Neuronal stem cell (in vitro differentiated cells): Measurements from ENCODE around the gene ULK4.

Experiments
- DNase-seq: peaks from one replicate; pipeline ENCODE4 v3.0.0-alpha.2; 2013; ENCODE audit warnings: low spot score
- H2AFZ ChIP-seq: one replicate; pipeline ENCODE4 v1.6.1; 2013; ENCODE audit warnings: mild to moderate bottlenecking, low read length, inconsistent platforms
- H2AK5ac ChIP-seq: 2 replicates; pipeline ENCODE4 v1.6.1; 2013; ENCODE audit warnings: low read depth, mild to moderate bottlenecking, inconsistent platforms, low read length, moderate library complexity, mixed read lengths
- H2BK120ac ChIP-seq: 2 replicates; pipeline ENCODE4 v1.6.1; 2013; ENCODE audit warnings: low read depth, mild to moderate bottlenecking, inconsistent platforms, low read length, moderate library complexity, mixed read lengths
- H2BK12ac ChIP-seq: one replicate; pipeline ENCODE4 v1.6.1; 2013; ENCODE audit warnings: low read length, inconsistent platforms
- H2BK15ac ChIP-seq: 2 replicates; pipeline ENCODE4 v1.6.1; 2013; ENCODE audit warnings: mild to moderate bottlenecking, low read length, inconsistent platforms, mixed read lengths
- H2BK5ac ChIP-seq: one replicate; pipeline ENCODE4 v1.6.1; 2013; ENCODE audit warnings: inconsistent platforms, mild to moderate bottlenecking, low read length, moderate library complexity
- H3K14ac ChIP-seq: one replicate; pipeline ENCODE4 v1.6.1; 2013; ENCODE audit warnings: low read length, inconsistent platforms
- H3K18ac ChIP-seq: 2 replicates; pipeline ENCODE4 v1.6.1; 2013; ENCODE audit warnings: low read length, inconsistent platforms
- H3K23ac ChIP-seq: 2 replicates; pipeline ENCODE4 v1.6.1; 2013; ENCODE audit warnings: low read depth, mild to moderate bottlenecking, mixed read lengths, low read length, inconsistent platforms; ENCODE audit not compliant: poor library complexity
- H3K27ac ChIP-seq: replicated peaks from 3 replicates; pipeline ENCODE4 v1.5.1; 2013; ENCODE audit warnings: low read length, inconsistent platforms
- H3K27me3 ChIP-seq, 3 experiments: 2 replicates each; pipeline ENCODE4 v1.6.1; 2013; ENCODE audit warnings: low read length in 3 of 3, mild to moderate bottlenecking in 2 of 3, inconsistent platforms in 1 of 3, low read depth in 1 of 3, mixed read lengths in 1 of 3, moderate library complexity in 1 of 3; ENCODE audit not compliant: control insufficient read depth in 3 of 3, insufficient read depth in 3 of 3
- H3K36me3 ChIP-seq, 2 donors: replicated peaks in 1 of 2; 2 replicates each; pipeline ENCODE4 v1.6.1; 2013; ENCODE audit warnings: low read length in 2 of 2; ENCODE audit not compliant: control insufficient read depth in 2 of 2, insufficient read depth in 2 of 2
- H3K4ac ChIP-seq: 2 replicates; pipeline ENCODE4 v1.6.1; 2013; ENCODE audit warnings: inconsistent platforms, mild to moderate bottlenecking, low read length, moderate library complexity
- H3K4me1 ChIP-seq, 2 donors: 1 replicate in 1 of 2; 2 replicates in 1 of 2; pipeline ENCODE4 v1.6.1; 2013; ENCODE audit warnings: low read length in 2 of 2, low read depth in 1 of 2; ENCODE audit not compliant: control insufficient read depth in 2 of 2, insufficient read depth in 1 of 2
- H3K4me2 ChIP-seq: one replicate; pipeline ENCODE4 v1.6.1; 2013; ENCODE audit warnings: mild to moderate bottlenecking, low read length, inconsistent platforms; ENCODE audit not compliant: insufficient read depth, poor library complexity, severe bottlenecking
- H3K4me3 ChIP-seq, 2 donors: 2 replicates each; pipeline ENCODE4 v1.5.1; 2013; ENCODE audit warnings: low read length in 2 of 2, mild to moderate bottlenecking in 2 of 2, inconsistent platforms in 1 of 2, moderate library complexity in 1 of 2
- H3K79me1 ChIP-seq: one replicate; pipeline ENCODE4 v1.6.1; 2013; ENCODE audit warnings: low read depth, mild to moderate bottlenecking, inconsistent platforms, low read length, moderate library complexity
- H3K9ac ChIP-seq: one replicate; pipeline ENCODE4 v1.6.1; 2013; ENCODE audit warnings: mild to moderate bottlenecking, low read depth, low read length, inconsistent platforms; ENCODE audit not compliant: poor library complexity
- H3K9me3 ChIP-seq, 2 donors: replicated peaks in 1 of 2; 2 replicates each; pipeline versions ENCODE3 to v1.6.1; 2013; ENCODE audit warnings: low read length in 2 of 2, mild to moderate bottlenecking in 2 of 2, inconsistent platforms in 1 of 2, low read depth in 1 of 2, mixed read lengths in 1 of 2, moderate library complexity in 1 of 2; ENCODE audit not compliant: control insufficient read depth in 2 of 2, insufficient read depth in 1 of 2
- H4K8ac ChIP-seq: one replicate; pipeline ENCODE4 v1.6.1; 2013; ENCODE audit warnings: low read depth, mild to moderate bottlenecking, inconsistent platforms, low read length, moderate library complexity
- H4K91ac ChIP-seq: one replicate; pipeline ENCODE4 v1.6.1; 2013; ENCODE audit warnings: low read length, low read depth, mild to moderate bottlenecking, inconsistent platforms; ENCODE audit not compliant: poor library complexity
- WGBS, 2 donors: extraction: QIAGEN DNeasy Blood & Tissue Kit; methylation state at CpG; one replicate each; pipeline ENCODE4 v1.1.7; 2013; ENCODE audit warnings: missing lambda C conversion rate in 2 of 2, mixed read lengths in 1 of 2; ENCODE audit not compliant: insufficient read length in 2 of 2, insufficient replicate concordance in 1 of 2; ENCODE audit errors: extremely low coverage in 2 of 2; 5-methylcytosine and 5-hydroxymethylcytosine counted together

ULK4 gene

DNA sequence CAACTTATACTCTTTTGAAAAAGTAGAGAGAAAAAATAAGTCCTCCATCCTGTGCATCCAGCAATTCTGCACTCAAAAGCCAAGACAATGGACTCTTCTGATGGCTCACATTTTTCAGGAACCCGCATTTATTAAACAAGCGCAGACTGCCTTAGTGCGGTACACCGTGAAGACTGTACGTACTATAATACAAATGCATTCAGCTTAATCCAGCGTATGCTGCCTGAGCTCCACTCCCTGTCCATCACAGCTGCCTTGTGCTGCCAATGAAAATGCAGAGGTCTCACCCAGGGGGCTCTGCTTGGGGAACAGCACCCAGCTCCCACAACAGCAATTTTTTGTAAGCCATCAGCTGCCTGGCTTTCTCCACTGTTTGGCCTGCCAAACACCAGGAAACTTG lies 350.9 kb downstream of the ULK4 start:
- Histone ChIP-seq H2BK5ac (no peak overlapping the region), H3K4ac (no peak overlapping the region), H3K27me3 (no peaks in the 10 kb centered on the region), H2AFZ (peak overlapping the region; percentile 42), H3K14ac (no peak overlapping the region), H3K9ac (no peak overlapping the region), H3K27ac (no peak overlapping the region), H3K23ac (no peak overlapping the region), H3K4me3 (no peak overlapping the region), H3K18ac (no peak overlapping the region), H3K36me3 (no peaks in the 10 kb centered on the region), H4K91ac (no peak overlapping the region), H2BK120ac (no peak overlapping the region), H3K4me2 (no peak overlapping the region), H3K79me1 (no peaks in the 10 kb centered on the region), H3K4me1 (peaks cover 0 to 2% of the 10 kb centered on the region in 2 donors), H2AK5ac (no peak overlapping the region), H3K9me3 (no peaks in the 10 kb centered on the region), H4K8ac (no peak overlapping the region), H2BK15ac (no peak overlapping the region), H2BK12ac (no peak overlapping the region)
- no CpG with 5 or more reads among the region's 6 CpGs for whole genome bisulfite sequencing, 2 donors
- DNase-seq: no peak

- Histone ChIP-seq H3K4ac (no peak overlapping the region), H3K36me3 (no peaks in the 10 kb centered on the region), H2BK12ac (no peak overlapping the region), H2AFZ (no peak overlapping the region), H3K9ac (no peak overlapping the region), H2AK5ac (no peak overlapping the region), H3K27me3 (no peaks in the 10 kb centered on the region), H3K14ac (no peak overlapping the region), H3K79me1 (no peaks in the 10 kb centered on the region), H3K4me1 (peaks cover 0 to 2% of the 10 kb centered on the region in 2 donors), H3K9me3 (no peaks in the 10 kb centered on the region), H4K8ac (no peak overlapping the region), H3K23ac (no peak overlapping the region), H2BK5ac (no peak overlapping the region), H2BK15ac (no peak overlapping the region), H3K27ac (no peak overlapping the region), H3K4me2 (no peak overlapping the region), H2BK120ac (no peak overlapping the region), H3K4me3 (no peak overlapping the region), H4K91ac (no peak overlapping the region), H3K18ac (no peak overlapping the region)
- WGBS, 2 donors: no CpG with 5 or more reads among the region's 1 CpG
- DNase-seq: no peak
Observed at GRCh38 chr3:41608347-41608746, 353.6 kb downstream of the ULK4 start.

GRCh38 chr3:41603807-41604206 lies 358.1 kb downstream of the ULK4 start:
- Histone ChIP-seq H3K9ac (no peak overlapping the region), H3K18ac (no peak overlapping the region), H3K14ac (no peak overlapping the region), H2BK5ac (no peak overlapping the region), H3K23ac (no peak overlapping the region), H4K8ac (no peak overlapping the region), H3K4me2 (no peak overlapping the region), H3K27me3 (no peaks in the 10 kb centered on the region), H2BK12ac (no peak overlapping the region), H2BK15ac (no peak overlapping the region), H3K9me3 (no peaks in the 10 kb centered on the region), H3K36me3 (no peaks in the 10 kb centered on the region), H4K91ac (no peak overlapping the region), H2BK120ac (no peak overlapping the region), H3K4me1 (no peaks in the 10 kb centered on the region), H2AFZ (no peak overlapping the region), H3K4me3 (no peak overlapping the region), H2AK5ac (no peak overlapping the region), H3K79me1 (no peaks in the 10 kb centered on the region), H3K4ac (no peak overlapping the region), H3K27ac (no peak overlapping the region)
- WGBS, 2 donors: no CpG with 5 or more reads among the region's 1 CpG
- no peak for DNase-seq

- DNase-seq: no peak
- H2AFZ ChIP-seq: no peak overlapping the region
Observed at GRCh38 chr3:41602121-41602520, 359.8 kb downstream of the ULK4 start.

More at GRCh38 chr3:41602121-41602520, 359.8 kb downstream of the ULK4 start:
- Histone ChIP-seq H3K9ac (no peak overlapping the region), H3K36me3 (no peaks in the 10 kb centered on the region), H3K23ac (no peak overlapping the region), H3K18ac (no peak overlapping the region), H3K9me3 (no peaks in the 10 kb centered on the region), H3K27me3 (no peaks in the 10 kb centered on the region), H2BK120ac (no peak overlapping the region), H3K14ac (no peak overlapping the region), H2BK5ac (no peak overlapping the region), H3K4me2 (no peak overlapping the region), H2BK15ac (no peak overlapping the region), H3K4me1 (no peaks in the 10 kb centered on the region), H2BK12ac (no peak overlapping the region), H4K91ac (no peak overlapping the region), H3K4me3 (no peak overlapping the region), H3K79me1 (no peaks in the 10 kb centered on the region), H3K4ac (no peak overlapping the region), H4K8ac (no peak overlapping the region), H2AK5ac (no peak overlapping the region), H3K27ac (no peak overlapping the region)
